ENCODE results near the gene NOXO1.
A peak's percentile ranks its signal among the peaks of the same experiment; 100 is the strongest.

NOXO1 gene

DNA sequence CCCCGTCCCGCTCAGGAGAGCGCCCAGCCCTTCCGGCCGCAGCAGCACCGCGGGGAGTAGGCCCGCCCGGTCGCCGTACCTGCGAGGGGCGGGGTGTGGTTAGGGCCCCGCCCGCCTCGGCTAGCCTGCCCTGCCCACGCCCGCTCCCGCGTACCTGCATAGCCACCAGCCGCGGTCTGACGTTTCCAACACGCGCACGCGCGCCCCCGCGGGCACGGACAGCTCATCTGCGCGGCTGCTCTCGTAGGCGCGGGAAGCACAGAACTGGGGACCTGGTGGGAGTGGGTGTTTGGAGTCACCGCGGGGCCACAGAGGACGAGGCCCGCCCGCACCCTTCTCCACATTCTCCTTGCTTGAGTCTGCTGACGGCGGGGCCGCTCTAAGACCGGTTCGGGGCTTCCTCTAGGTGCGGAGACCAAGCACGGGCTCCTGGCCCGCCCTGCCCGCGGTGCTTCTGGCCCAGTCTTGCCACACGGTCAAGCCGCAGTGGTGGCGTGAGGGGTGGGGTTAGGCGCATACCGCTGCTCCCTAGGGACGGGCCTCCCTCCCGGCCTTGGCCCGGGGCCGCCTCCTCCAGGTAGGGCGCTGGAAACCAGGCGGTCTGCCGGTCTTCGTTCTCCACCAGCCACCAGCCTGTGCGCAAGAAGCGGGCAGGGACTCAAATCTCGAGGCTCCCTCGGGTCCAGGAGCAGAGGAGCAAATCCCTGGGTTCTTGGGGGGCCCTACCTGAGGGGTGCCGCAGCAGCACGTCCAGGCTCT lies 1.8 kb downstream of the NOXO1 start:
- no peak for DNase-seq

DNA sequence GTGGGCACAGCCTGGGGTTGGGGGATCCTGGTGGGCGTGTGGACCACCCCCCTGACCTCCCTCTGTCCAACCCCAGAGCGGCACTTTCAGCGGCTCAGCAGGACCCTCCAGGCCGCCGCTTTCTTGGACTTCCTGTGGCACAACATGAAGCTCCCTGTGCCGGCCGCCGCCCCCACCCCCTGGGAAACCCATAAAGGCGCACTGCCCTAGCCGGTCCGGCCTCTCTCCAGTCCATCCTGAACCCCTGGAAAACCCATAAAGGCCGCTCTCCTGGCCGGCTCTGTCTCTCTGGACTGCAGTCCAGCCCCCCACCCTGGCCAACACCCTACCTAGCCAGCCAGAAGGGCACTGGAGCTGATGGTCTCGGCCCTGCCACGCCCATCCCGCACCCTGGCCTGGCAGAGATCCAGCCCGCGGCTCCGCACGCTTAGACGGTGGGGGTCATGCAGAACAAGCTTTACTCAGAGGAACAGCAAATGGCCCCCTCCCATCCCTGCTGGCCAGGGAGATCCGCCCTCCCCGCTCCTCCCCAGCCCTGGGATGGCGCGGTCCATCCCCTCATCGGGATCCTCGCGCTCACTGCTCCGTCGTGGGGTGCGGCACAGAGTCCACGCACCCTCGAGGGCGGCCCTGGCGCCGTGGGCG lies 2.7 kb downstream of the NOXO1 start:
- DNase-seq = no peak

DNA sequence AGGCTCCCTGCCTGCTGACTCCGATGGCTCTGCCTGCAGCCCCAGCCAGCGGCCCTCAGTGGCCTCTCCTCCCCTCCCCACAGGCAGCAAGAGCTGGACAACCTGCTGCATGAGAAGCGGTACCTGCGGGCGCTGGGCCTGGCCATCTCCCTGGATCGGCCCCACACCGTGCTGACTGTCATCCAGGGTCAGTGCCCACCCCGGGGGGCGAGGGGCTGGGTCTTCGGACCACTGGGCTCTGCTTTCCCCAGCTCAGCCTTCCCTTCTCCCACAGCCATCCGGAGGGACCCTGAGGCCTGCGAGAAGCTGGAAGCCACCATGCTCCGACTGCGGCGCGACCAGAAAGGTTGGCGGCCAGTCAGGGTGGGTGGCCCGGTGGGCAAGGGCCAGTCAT lies 3.4 kb downstream of the NOXO1 start:
- DNase-seq = no peak

DNA sequence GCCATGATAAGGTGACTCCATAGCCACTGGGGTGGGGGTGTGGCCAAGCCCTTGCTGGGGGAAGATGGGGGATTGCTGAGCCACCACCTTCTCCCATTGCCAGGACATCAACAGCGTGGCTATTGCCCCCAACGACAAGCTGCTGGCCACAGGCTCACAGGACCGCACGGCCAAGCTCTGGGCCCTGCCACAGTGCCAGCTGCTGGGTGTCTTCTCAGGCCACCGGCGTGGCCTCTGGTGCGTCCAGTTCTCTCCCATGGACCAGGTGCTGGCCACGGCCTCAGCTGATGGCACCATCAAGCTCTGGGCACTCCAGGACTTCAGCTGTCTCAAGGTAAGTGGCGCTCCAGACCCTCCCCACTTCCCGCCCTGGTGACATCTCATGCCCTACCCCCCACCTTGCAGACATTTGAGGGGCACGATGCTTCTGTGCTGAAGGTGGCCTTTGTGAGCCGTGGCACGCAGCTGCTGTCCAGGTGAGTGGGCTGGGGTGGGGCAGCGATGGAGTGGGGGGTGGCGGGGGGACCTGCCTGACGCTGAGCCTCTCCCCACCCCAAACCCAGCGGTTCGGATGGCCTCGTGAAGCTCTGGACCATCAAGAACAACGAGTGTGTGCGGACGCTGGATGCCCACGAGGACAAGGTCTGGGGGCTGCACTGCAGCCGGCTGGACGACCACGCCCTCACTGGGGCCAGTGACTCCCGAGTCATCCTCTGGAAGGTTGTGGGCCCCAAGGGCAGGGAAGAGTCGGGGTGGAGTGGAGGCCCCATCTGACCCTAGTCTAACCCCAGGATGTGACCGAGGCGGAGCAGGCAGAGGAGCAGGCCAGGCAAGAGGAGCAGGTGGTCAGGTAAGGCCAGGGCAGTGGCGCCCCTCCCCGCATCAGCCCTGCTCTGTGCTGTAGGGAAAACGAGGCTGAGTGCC lies 4.1 kb downstream of the NOXO1 start:
- DNase-seq = no peak

DNA sequence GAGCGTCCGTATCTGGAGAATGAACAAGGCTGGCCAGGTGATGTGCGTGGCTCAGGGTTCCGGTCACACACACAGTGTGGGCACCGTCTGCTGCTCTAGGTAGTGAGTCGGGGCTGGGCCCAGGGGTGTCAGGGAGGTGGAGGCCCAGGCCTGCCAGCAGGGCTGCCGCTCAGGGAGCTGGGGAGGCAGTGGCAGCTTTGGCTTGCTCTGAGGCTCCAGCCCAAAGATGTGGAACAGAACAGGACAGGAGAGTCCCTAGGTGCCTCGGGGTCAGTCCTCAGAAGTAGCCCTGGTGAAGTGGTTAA lies 5.1 kb downstream of the NOXO1 start:
- no peak for DNase-seq

DNA sequence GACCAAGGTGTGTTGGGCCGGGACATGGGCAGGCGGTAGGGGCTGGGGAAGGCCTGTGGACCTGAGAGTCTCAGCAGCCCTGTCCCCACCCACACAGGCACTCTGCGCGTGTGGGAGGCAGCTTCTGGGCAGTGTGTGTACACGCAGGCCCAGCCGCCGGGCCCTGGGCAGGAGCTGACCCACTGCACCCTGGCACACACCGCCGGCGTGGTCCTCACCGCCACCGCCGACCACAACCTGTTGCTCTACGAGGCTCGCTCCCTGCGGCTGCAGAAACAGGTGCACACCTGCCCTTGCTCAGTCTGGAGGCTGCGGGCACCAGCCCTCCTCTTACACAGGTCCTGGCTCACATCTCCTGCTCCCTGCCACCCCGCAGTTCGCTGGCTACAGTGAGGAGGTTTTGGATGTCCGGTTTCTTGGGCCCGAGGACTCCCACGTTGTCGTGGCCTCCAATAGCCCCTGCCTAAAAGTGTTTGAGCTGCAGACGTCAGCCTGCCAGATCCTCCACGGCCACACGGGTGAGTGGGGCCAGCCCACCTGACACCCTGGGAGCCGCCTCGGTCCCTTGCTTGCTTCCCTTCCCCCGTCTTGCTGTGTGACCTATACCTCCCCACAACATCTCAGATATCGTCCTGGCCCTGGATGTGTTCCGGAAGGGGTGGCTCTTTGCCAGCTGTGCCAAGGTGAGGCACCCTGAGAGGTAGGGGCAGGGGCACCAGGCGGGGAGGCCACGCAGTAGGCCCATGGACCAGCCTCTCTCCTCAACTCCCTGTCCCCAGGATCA lies 5.6 kb downstream of the NOXO1 start:
- no peak for DNase-seq

- no peak for DNase-seq
Observed at GRCh38 chr16:1974157-1975070, 6.9 kb downstream of the NOXO1 start.

- DNase-seq = no peak
Observed at GRCh38 chr16:1973461-1974156, 7.7 kb downstream of the NOXO1 start.

- no peak for DNase-seq
Observed at GRCh38 chr16:1972490-1972877, 8.8 kb downstream of the NOXO1 start.

GRCh38 chr16:1971796-1972489 lies 9.3 kb downstream of the NOXO1 start, which contains the start of gene TBL3:
TSS of gene TBL3 (plus strand) at chr16:1972053. CDS start at chr16:1972165, 112 bp downstream.
- DNase-seq = peak; percentile 96

DNA sequence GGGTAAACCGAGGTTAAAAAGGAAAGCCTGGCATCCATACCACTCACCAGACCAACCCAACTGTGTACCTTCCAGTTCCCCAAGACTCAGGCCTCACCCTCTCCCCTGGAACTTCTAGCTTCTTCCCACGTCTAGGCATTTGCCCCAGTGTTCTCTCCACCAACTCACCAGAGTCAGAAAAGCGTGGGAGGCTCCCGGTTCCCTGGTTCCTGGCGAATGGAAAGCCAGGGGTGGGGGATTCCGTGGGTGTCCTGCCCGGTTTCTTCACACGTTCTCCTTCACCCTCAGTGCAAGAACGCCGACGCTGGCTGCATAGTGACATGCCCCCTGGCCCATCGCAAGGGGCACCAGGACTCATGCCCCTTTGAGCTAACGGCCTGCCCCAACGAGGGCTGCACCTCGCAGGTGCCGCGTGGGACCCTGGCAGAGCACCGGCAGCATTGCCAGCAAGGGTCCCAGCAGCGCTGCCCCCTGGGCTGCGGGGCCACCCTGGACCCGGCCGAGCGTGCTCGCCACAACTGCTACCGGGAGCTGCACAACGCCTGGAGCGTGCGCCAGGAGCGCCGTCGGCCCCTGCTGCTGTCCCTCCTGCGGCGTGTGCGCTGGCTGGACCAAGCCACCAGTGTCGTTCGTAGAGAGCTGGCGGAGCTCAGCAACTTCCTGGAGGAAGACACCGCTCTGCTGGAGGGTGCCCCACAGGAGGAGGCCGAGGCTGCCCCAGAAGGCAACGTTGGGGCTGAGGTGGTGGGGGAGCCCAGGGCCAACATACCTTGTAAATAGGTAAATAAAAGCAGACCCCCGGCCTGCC lies 12.9 kb downstream of the NOXO1 start:
- DNase-seq = no peak

DNA sequence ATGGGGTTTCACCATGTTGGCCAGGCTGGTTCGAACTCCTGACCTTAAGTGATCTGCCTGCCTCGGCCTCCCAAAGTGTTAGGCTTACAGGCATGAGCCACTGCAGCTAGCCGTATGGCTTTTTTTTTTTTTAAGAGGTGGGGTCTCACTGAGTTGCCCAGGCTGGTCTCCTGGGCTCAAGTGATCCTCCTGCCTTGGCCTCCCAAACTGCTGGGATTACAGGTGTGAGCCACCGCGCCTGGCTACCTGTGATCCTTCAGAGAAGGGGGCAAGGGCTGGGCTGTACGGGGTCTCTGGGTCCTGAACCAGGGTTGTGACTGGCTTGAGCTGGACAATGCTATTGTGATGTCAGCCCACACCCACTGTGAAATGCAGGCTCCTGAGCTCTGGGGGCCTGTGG lies 14.8 kb downstream of the NOXO1 start, which contains the start of gene RNF151:
Gene RNF151 (plus strand): TSS at position 397 of the 400 bp plus-strand sequence. CDS start 26 bp downstream, outside the sequence.
- no peak for DNase-seq

GRCh38 chr16:1965396-1966001 lies 15.8 kb downstream of the NOXO1 start:
- DNase-seq = no peak

DNA sequence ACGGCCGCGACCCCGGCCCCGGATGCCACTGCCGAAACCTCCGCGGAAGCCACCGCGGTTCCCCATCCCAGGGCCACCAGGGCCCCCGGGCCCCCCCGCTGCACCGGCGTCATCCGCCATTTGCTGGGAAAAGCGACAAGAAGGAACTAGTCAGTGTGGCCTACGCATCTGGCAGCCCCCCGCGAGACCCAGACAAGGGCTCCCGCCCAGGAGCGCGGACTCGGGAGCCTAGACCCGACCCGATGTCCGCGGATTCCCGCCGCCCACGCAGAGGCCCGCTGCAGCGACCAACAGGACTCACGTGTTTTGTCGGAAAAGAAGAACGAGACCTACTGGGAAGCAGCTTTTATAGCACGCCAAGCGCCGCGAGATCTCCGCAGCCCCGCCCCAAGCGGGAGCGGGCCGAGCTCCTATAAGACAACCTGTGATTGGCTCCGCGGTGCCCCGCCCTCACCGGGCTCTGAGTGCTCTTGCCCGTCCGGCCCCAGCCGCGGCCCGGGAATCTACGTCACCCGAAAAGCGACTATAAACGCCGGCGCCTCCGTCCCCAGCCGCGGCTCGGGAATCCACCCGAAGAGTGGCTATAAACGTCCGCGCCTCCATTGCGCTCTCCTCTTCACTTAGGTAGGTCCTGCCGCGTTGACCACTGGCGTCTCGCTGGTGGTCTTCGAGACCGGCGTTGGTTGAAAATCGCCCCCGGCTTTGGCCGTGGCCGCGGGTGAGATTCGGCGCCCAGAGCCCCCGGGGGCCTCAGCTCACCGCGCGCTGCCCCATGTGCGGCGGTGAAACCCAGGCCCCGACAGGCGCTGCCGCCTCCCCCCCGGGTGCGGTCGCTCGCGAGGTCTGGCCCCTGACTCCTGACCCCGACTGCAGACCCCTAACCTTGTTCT lies 16.5 kb downstream of the NOXO1 start, which contains the start of gene RPS2:
Gene RPS2 (minus strand): TSS at position 321 of the 890 bp plus-strand sequence. CDS start 201 bp downstream, at position 120.
- DNase-seq = peak; percentile 99

- no peak for DNase-seq
Observed at GRCh38 chr16:1963806-1964505, 17.3 kb downstream of the NOXO1 start.
